Measurements from ENCODE around the gene BIN1. TPM values are rescaled to one million over a fixed set of nuclear protein-coding genes. Genes with fewer than 3 reads are reported as not detected.
A peak's percentile ranks its signal among the peaks of the same experiment; 100 is the strongest.

BIN1 gene
- total and polyA plus RNA-seq, 2 experiments from 2014 or later, result 23.9 to 33.0 TPM

- Histone ChIP-seq H3K9ac (peak overlapping the region; percentile 28; the same call in 1 of the 2 replicates), H3K27me3 (replicated peaks; ENCODE audit: insufficient read depth) (no peaks in the 10 kb centered on the region), H2AFZ (no peak overlapping the region), H3K4me2 (ENCODE audit: unreplicated experiment) (no peak overlapping the region), H3K27ac (no peak overlapping the region), H3F3A (ENCODE audit: insufficient read depth) (peaks cover 19% of the 10 kb centered on the region), H3K9me2 (ENCODE audit: insufficient read depth) (no peaks in the 10 kb centered on the region), H3K79me2 (ENCODE audit: insufficient read depth) (no peaks in the 10 kb centered on the region), H3K9me3 (ENCODE audit: low read depth) (no peaks in the 10 kb centered on the region), H3K4me3 (no peak overlapping the region), H3K4me1 (ENCODE audit: insufficient read depth) (peaks cover 27% of the 10 kb centered on the region), H4K20me1 (ENCODE audit: insufficient read depth) (no peaks in the 10 kb centered on the region), H3K36me3 (ENCODE audit: low read depth) (no peaks in the 10 kb centered on the region)
- peak; percentile 35 for DNase-seq
- TF ChIP-seq EZH2phosphoT487 (IDR thresholded peaks at IDR 0.05; ENCODE audit: insufficient read depth, low read depth), result no peak
- no peak for TF ChIP-seq EZH2 (IDR thresholded peaks at IDR 0.05; ENCODE audit: insufficient read depth, poor library complexity, severe bottlenecking)
- in situ Hi-C loops (cut with MboI), result no loop called here
- 17 to 21% methylated on average over 2 of the region's 2 CpGs for WGBS, 2 experiments (ENCODE audit: low coverage in 1 of 2, low lambda C conversion rate in 2 of 2, missing lambda C conversion rate in 2 of 2)
Observed at GRCh38 chr2:127012215-127012614, 94.7 kb downstream of the BIN1 start.

GRCh38 chr2:127011796-127012195, 95.2 kb downstream of the BIN1 start:
- in situ Hi-C loops (cut with MboI), result no loop called here
- H3K9me3 ChIP-seq (ENCODE audit: low read depth), result no peaks in the 10 kb centered on the region
- H3K4me3 ChIP-seq, result no peak overlapping the region
- H3K9ac ChIP-seq, result no peak overlapping the region
- DNase-seq, result no peak
- H3K4me2 ChIP-seq (ENCODE audit: unreplicated experiment), result no peak overlapping the region
- no peaks in the 10 kb centered on the region for H4K20me1 ChIP-seq (ENCODE audit: insufficient read depth)
- no peak overlapping the region for H3K27ac ChIP-seq
- H3K36me3 ChIP-seq (ENCODE audit: low read depth), result no peaks in the 10 kb centered on the region
- peaks cover 19% of the 10 kb centered on the region for H3F3A ChIP-seq (ENCODE audit: insufficient read depth)
- H3K4me1 ChIP-seq (ENCODE audit: insufficient read depth), result peaks cover 28% of the 10 kb centered on the region
- 15 to 19% methylated on average over 8 of the region's 8 CpGs for WGBS, 2 experiments (ENCODE audit: low coverage in 1 of 2, low lambda C conversion rate in 2 of 2, missing lambda C conversion rate in 2 of 2)
- H3K9me2 ChIP-seq (ENCODE audit: insufficient read depth), result no peaks in the 10 kb centered on the region
- no peaks in the 10 kb centered on the region for H3K27me3 ChIP-seq (replicated peaks; ENCODE audit: insufficient read depth)
- no peak overlapping the region for H2AFZ ChIP-seq
- H3K79me2 ChIP-seq (ENCODE audit: insufficient read depth), result no peaks in the 10 kb centered on the region
- no peak for TF ChIP-seq EZH2 (IDR thresholded peaks at IDR 0.05; ENCODE audit: insufficient read depth, poor library complexity, severe bottlenecking)
- no peak for TF ChIP-seq EZH2phosphoT487 (IDR thresholded peaks at IDR 0.05; ENCODE audit: insufficient read depth, low read depth)

GRCh38 chr2:127011231-127011661, 95.7 kb downstream of the BIN1 start:
- no peak overlapping the region for H3K9ac ChIP-seq
- TF ChIP-seq EZH2 (IDR thresholded peaks at IDR 0.05; ENCODE audit: insufficient read depth, poor library complexity, severe bottlenecking), result no peak
- no peak overlapping the region for H3K27ac ChIP-seq
- no peaks in the 10 kb centered on the region for H4K20me1 ChIP-seq (ENCODE audit: insufficient read depth)
- H3K36me3 ChIP-seq (ENCODE audit: low read depth), result no peaks in the 10 kb centered on the region
- H3K4me1 ChIP-seq (ENCODE audit: insufficient read depth), result peaks cover 28% of the 10 kb centered on the region
- H3F3A ChIP-seq (ENCODE audit: insufficient read depth), result peaks cover 19% of the 10 kb centered on the region
- H3K4me2 ChIP-seq (ENCODE audit: unreplicated experiment), result no peak overlapping the region
- H2AFZ ChIP-seq, result no peak overlapping the region
- H3K4me3 ChIP-seq, result no peak overlapping the region
- H3K9me3 ChIP-seq (ENCODE audit: low read depth), result no peaks in the 10 kb centered on the region
- no peaks in the 10 kb centered on the region for H3K79me2 ChIP-seq (ENCODE audit: insufficient read depth)
- DNase-seq, result no peak
- 37 to 44% methylated on average over 2 of the region's 2 CpGs for WGBS, 2 experiments (ENCODE audit: low coverage in 1 of 2, low lambda C conversion rate in 2 of 2, missing lambda C conversion rate in 2 of 2)
- no peaks in the 10 kb centered on the region for H3K27me3 ChIP-seq (replicated peaks; ENCODE audit: insufficient read depth)
- in situ Hi-C loops (cut with MboI), result no loop called here
- no peaks in the 10 kb centered on the region for H3K9me2 ChIP-seq (ENCODE audit: insufficient read depth)

GRCh38 chr2:127008265-127009015, 98.5 kb downstream of the BIN1 start:
- in situ Hi-C loops (cut with MboI), result no loop called here

More at GRCh38 chr2:127008265-127009015, 98.5 kb downstream of the BIN1 start:
- Histone ChIP-seq H3K36me3 (ENCODE audit: low read depth) (no peaks in the 10 kb centered on the region), H3K9me2 (ENCODE audit: insufficient read depth) (no peaks in the 10 kb centered on the region), H3K27ac (0 out of 2 replicates have a peak overlapping the region, but pooled peaks have one; percentile 36), H3K27me3 (replicated peaks; ENCODE audit: insufficient read depth) (no peaks in the 10 kb centered on the region), H3K9ac (no peak overlapping the region), H2AFZ (no peak overlapping the region), H4K20me1 (ENCODE audit: insufficient read depth) (no peaks in the 10 kb centered on the region), H3K4me3 (no peak overlapping the region), H3K79me2 (ENCODE audit: insufficient read depth) (no peaks in the 10 kb centered on the region), H3K4me1 (ENCODE audit: insufficient read depth) (peaks cover 14% of the 10 kb centered on the region), H3K9me3 (ENCODE audit: low read depth) (no peaks in the 10 kb centered on the region), H3F3A (ENCODE audit: insufficient read depth) (peaks cover under 1% of the 10 kb centered on the region; the same call in 1 of the 2 replicates), H3K4me2 (ENCODE audit: unreplicated experiment) (no peak overlapping the region)
- DNase-seq, result no peak
- WGBS, 2 experiments (ENCODE audit: low coverage in 1 of 2, low lambda C conversion rate in 2 of 2, missing lambda C conversion rate in 2 of 2), result 86 to 90% methylated on average over 5 of the region's 5 CpGs
- TF ChIP-seq EZH2phosphoT487 (IDR thresholded peaks at IDR 0.05; ENCODE audit: insufficient read depth, low read depth) (no peak), EZH2 (IDR thresholded peaks at IDR 0.05; ENCODE audit: insufficient read depth, poor library complexity, severe bottlenecking) (no peak)
